PC-9 (cell line): ENCODE measurements around the gene C1QL2. TPM values are rescaled to one million over a fixed set of nuclear protein-coding genes. Genes with fewer than 3 reads are reported as not detected.

ENCODE experiments used
- BruUV-seq: library from RNA; stranded (reverse); fragments of 400-500 nt; replicated peaks from 2 replicates; lab custom pipeline; 2021; lab: Mats Ljungman, UMichigan
- CTCF ChIA-PET: fragments of 300-600 bp; sonication (Branson Sonifier 250); formaldehyde crosslinking; loops from one replicate; lab custom pipeline; 2022; ENCODE audit warnings: antibody characterized with exemption; lab: Charles Lee
- POLR2A ChIA-PET: fragments of 300-600 bp; sonication (Branson Sonifier 250); formaldehyde crosslinking; loops from one replicate; lab custom pipeline; 2022; ENCODE audit warnings: antibody characterized with exemption; ENCODE audit not compliant: unreplicated experiment; lab: Charles Lee
- DNase-seq, 2 experiments: peaks; one replicate each; pipeline versions ENCODE4 v3.0.0 to v3.0.0-alpha.2; 2015 to 2022; ENCODE audit warnings: mixed read lengths in 1 of 2
- H2AFZ ChIP-seq: fragments of 200-600 bp; sonication (generic); 2 replicates; pipeline ENCODE4 v1.8.1; 2017; ENCODE audit warnings: antibody characterized with exemption
- H3F3A ChIP-seq: fragments of 200-600 bp; sonication (generic); 2 replicates; pipeline ENCODE4 v1.8.1; 2017; ENCODE audit warnings: antibody characterized with exemption, mild to moderate bottlenecking, low read depth; ENCODE audit not compliant: insufficient read depth
- H3K27ac ChIP-seq: fragments of 200-600 bp; sonication (generic); 2 replicates; pipeline ENCODE4 v1.6.1; 2016; ENCODE audit warnings: mixed run types
- H3K27me3 ChIP-seq: fragments of 200-600 bp; sonication (generic); 2 replicates; pipeline ENCODE4 v1.6.1; 2016; ENCODE audit warnings: low read depth, mixed run types; ENCODE audit not compliant: insufficient read depth
- H3K36me3 ChIP-seq: fragments of 200-600 bp; sonication (generic); 2 replicates; pipeline ENCODE4 v1.6.1; 2016; ENCODE audit warnings: low read depth, mixed run types
- H3K4me1 ChIP-seq: fragments of 200-600 bp; sonication (generic); replicated peaks from 2 replicates; pipeline ENCODE4 v1.6.1; 2016; ENCODE audit warnings: mixed run types; ENCODE audit not compliant: insufficient read depth
- H3K4me2 ChIP-seq: fragments of 200-600 bp; sonication (generic); 2 replicates; pipeline ENCODE4 v1.6.1; 2017; ENCODE audit warnings: mixed run types
- H3K4me3 ChIP-seq: fragments of 200-600 bp; sonication (generic); 2 replicates; pipeline ENCODE4 v1.6.1; 2016; ENCODE audit warnings: mixed run types
- H3K79me2 ChIP-seq: fragments of 200-600 bp; sonication (generic); 2 replicates; pipeline ENCODE4 v1.6.1; 2017; ENCODE audit warnings: low read depth, mixed run types
- H3K9me2 ChIP-seq: fragments of 200-600 bp; sonication (generic); 2 replicates; pipeline ENCODE4 v1.8.1; 2017; ENCODE audit warnings: mild to moderate bottlenecking; ENCODE audit not compliant: insufficient read depth
- H3K9me3 ChIP-seq: fragments of 200-600 bp; sonication (generic); 2 replicates; pipeline ENCODE4 v1.8.1; 2016; ENCODE audit warnings: low read depth; ENCODE audit not compliant: insufficient read depth
- H4K20me1 ChIP-seq: fragments of 200-600 bp; sonication (generic); 2 replicates; pipeline ENCODE4 v1.8.1; 2017; ENCODE audit not compliant: insufficient read depth
- CTCF ChIP-seq: fragments of 200-600 bp; sonication (generic); conservative IDR thresholded peaks from 2 replicates; pipeline ENCODE4 v1.6.1; 2017; ENCODE audit warnings: mixed run types, antibody characterized with exemption, mild to moderate bottlenecking, moderate library complexity
- EZH2 ChIP-seq: fragments of 200-600 bp; sonication (generic); IDR thresholded peaks from 2 replicates; pipeline ENCODE4 v1.8.0; 2017; ENCODE audit warnings: antibody characterized with exemption, low read depth
- intact Hi-C: fragments of 100-400 bp; cut with micrococcal nuclease; formaldehyde crosslinking; loops from one replicate; pipeline ENCODE4 v1.10.0; 2022; ENCODE audit not compliant: unreplicated experiment
- total RNA-seq: library from RNA; stranded (reverse); gene quantifications from 2 replicates; pipeline ENCODE4 v1.2.3, GENCODE V29; 2021

C1QL2 gene
- total RNA-seq, 1 experiment from 2014 or later: not detected

- Histone ChIP-seq H4K20me1 (no peaks in the 10 kb centered on the region), H3K79me2 (no peaks in the 10 kb centered on the region), H3K27me3 (no peaks in the 10 kb centered on the region), H3K9me3 (no peaks in the 10 kb centered on the region), H3K27ac (no peak overlapping the region), H3K4me2 (no peak overlapping the region), H3F3A (peaks cover under 1% of the 10 kb centered on the region; the same call in 1 of the 2 replicates), H3K4me1 (peaks cover 52% of the 10 kb centered on the region), H2AFZ (no peak overlapping the region), H3K4me3 (no peak overlapping the region), H3K9me2 (no peaks in the 10 kb centered on the region), H3K36me3 (no peaks in the 10 kb centered on the region)
- intact Hi-C loops: no loop called here
- POLR2A ChIA-PET: no interaction called here
- DNase-seq: peak in 1 of 2 experiments; percentile 55
- no peak for TF ChIP-seq EZH2
- TF ChIP-seq CTCF: no peak
- CTCF ChIA-PET: no interaction called here
- no TSS peak for BruUV-seq
These were observed 43.3 kb upstream of the C1QL2 start for GRCh38 chr2:119201815-119202214.

- H3K9me2 ChIP-seq: no peaks in the 10 kb centered on the region
- no peaks in the 10 kb centered on the region for H3K27me3 ChIP-seq
- no peaks in the 10 kb centered on the region for H3K9me3 ChIP-seq
- DNase-seq: peak; percentile 29 to 59
- POLR2A ChIA-PET: interaction anchor here (0.6 kb wide), 1 partner anchor 315 kb away, joined by 3 read pairs; no protein-coding TSS in a partner anchor
- intact Hi-C loops: no loop called here
- no peaks in the 10 kb centered on the region for H3K36me3 ChIP-seq
- peaks cover 8% of the 10 kb centered on the region; the same call in 1 of the 2 replicates for H3F3A ChIP-seq
- H3K79me2 ChIP-seq: no peaks in the 10 kb centered on the region
- no peaks in the 10 kb centered on the region for H4K20me1 ChIP-seq
- no peak overlapping the region for H3K4me3 ChIP-seq
- no TSS peak for BruUV-seq
- no peak for TF ChIP-seq EZH2
- no peak for TF ChIP-seq CTCF
- 0 out of 2 replicates have a peak overlapping the region, but pooled peaks have one; percentile 13 for H3K4me2 ChIP-seq
- no peak overlapping the region for H2AFZ ChIP-seq
- H3K27ac ChIP-seq: no peak overlapping the region
- CTCF ChIA-PET: interaction anchor here (0.6 kb wide), 1 partner anchor 929 kb away, joined by 3 read pairs; no protein-coding TSS in a partner anchor
- H3K4me1 ChIP-seq: peaks cover 50% of the 10 kb centered on the region
These were observed 39.8 kb upstream of the C1QL2 start for GRCh38 chr2:119198240-119198840.

GRCh38 chr2:119197529-119198239, 39.1 kb upstream of the C1QL2 start:
- Histone ChIP-seq H3K27me3 (no peaks in the 10 kb centered on the region), H3K4me2 (0 out of 2 replicates have a peak overlapping the region, but pooled peaks have one; percentile 13), H2AFZ (no peak overlapping the region), H3K27ac (no peak overlapping the region), H3K79me2 (no peaks in the 10 kb centered on the region), H3K9me2 (no peaks in the 10 kb centered on the region), H3K4me3 (no peak overlapping the region), H3K36me3 (no peaks in the 10 kb centered on the region), H4K20me1 (no peaks in the 10 kb centered on the region), H3F3A (peaks cover 8% of the 10 kb centered on the region; the same call in 1 of the 2 replicates), H3K9me3 (no peaks in the 10 kb centered on the region), H3K4me1 (peaks cover 43% of the 10 kb centered on the region)
- POLR2A ChIA-PET: interaction anchor here (0.6 kb wide), 1 partner anchor 314 kb away, joined by 3 read pairs; no protein-coding TSS in a partner anchor
- TF ChIP-seq EZH2 (no peak), CTCF (no peak)
- intact Hi-C loops: no loop called here
- CTCF ChIA-PET: interaction anchor here (0.6 kb wide), 2 partner anchors 11 to 928 kb away, joined by 3 to 4 read pairs; no protein-coding TSS in a partner anchor
- DNase-seq: no peak
- BruUV-seq: no TSS peak
